ENCODE results near the gene BBIP1. TPM values are rescaled to one million over a fixed set of nuclear protein-coding genes. Genes with fewer than 3 reads are reported as not detected.
A peak's percentile ranks its signal among the peaks of the same experiment; 100 is the strongest.

The BBIP1 gene
- total and polyA plus RNA-seq, 9 of the 15 experiments (the other 6 are each of a cell fraction or from before 2014, with no cell fraction given), result 5.2 to 31.0 (median 19.4) TPM

GRCh38 chr10:110901954-110902819 is 16.8 kb downstream of the BBIP1 start (continued):
- TF ChIP-seq FOSL1 (tag; conservative IDR thresholded peaks at IDR 0.05), result peak; percentile 75
- no peak for TF ChIP-seq ZBTB34 (CRISPR knock-in tag; IDR thresholded peaks at IDR 0.05)
- no peak for TF ChIP-seq KDM4B (IDR thresholded peaks at IDR 0.05; ENCODE audit: borderline replicate concordance in 2 of 2, low read depth in 1 of 2)
- TF ChIP-seq CEBPG (CRISPR knock-in tag; IDR thresholded peaks at IDR 0.05), result peak; percentile 85
- peak; percentile 74 to 95 for TF ChIP-seq CEBPG (tag; conservative IDR thresholded peaks at IDR 0.05 in 1 of 2, IDR thresholded peaks at IDR 0.05 in 1 of 2)
- TF ChIP-seq SLC30A9 (CRISPR knock-in tag; IDR thresholded peaks at IDR 0.05), result no peak
- no peak for TF ChIP-seq TCF15 (CRISPR knock-in tag; IDR thresholded peaks at IDR 0.05)
- TF ChIP-seq SP2 (IDR thresholded peaks at IDR 0.05; ENCODE audit: extremely low read depth, low read depth, low read length, poor library complexity, severe bottlenecking), result no peak
- peak; percentile 37; the same call in 1 of the 2 replicates for TF ChIP-seq EGR1 (conservative IDR thresholded peaks at IDR 0.05)
- TF ChIP-seq IRF9 (tag; IDR thresholded peaks at IDR 0.05), result no peak
- no peak for TF ChIP-seq HMG20B (CRISPR knock-in tag; IDR thresholded peaks at IDR 0.05)
- TF ChIP-seq ATF3 (IDR thresholded peaks at IDR 0.05), result peak; percentile 89
- TF ChIP-seq ATF3 (CRISPR knock-in tag; conservative IDR thresholded peaks at IDR 0.05), result no peak
- TF ChIP-seq ZNF280A (IDR thresholded peaks at IDR 0.05; ENCODE audit: low read depth, partially characterized antibody), result no peak
- no peak for TF ChIP-seq CCAR2 (IDR thresholded peaks at IDR 0.05; ENCODE audit: low read depth, low read length)
- TF ChIP-seq ZNF592 (IDR thresholded peaks at IDR 0.05), result no peak
- TF ChIP-seq SIRT6 (IDR thresholded peaks at IDR 0.05; ENCODE audit: low read depth, low read length), result no peak

Data from K562 (cell line).